Stimulated activated CD4-positive, alpha-beta T cell treated with anti-CD3 and anti-CD28 coated beads, Interleukin-1b, Interleukin-23, amount 100 ng/mL, for 1 hour (primary cell): Measurements from ENCODE around the gene GRAMD2A.
"Not testable (repeated sequence)": the region's sequence is repeated elsewhere in the genome, so short reads cannot be mapped to it uniquely, and the experiment has no call there.

ENCODE experiments used
- DNase-seq, 2 donors: peaks; one replicate each; pipeline ENCODE4 v3.0.0-alpha.2; 2020; ENCODE audit warnings: low read depth in 2 of 2

The GRAMD2A gene

GRCh38 chr15:72184165-72184811, 13.3 kb downstream of the GRAMD2A start:
- DNase-seq, result no peak

GRCh38 chr15:72183781-72184164, 13.8 kb downstream of the GRAMD2A start:
- no peak for DNase-seq

- DNase-seq, result no peak
These were observed 14.9 kb downstream of the GRAMD2A start for GRCh38 chr15:72182673-72183072.

DNA sequence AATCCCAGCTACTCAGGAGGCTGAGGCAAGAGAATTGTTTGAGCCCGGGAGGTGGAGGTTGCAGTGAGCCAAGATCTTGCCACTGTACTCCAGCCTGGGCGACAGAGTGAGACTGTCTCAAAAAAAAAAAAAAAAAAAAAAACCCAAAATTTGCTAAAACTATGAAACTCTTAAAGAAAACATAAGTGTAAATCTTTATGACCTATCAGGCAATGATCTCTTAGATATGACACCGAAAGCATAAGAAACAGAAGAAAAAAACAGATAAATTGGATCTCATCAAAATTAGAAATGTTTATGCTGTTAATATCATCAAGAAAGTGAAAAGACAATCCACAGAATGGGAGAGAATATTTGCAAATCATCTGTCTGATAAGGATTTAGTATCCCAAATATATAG, 15.3 kb downstream of the GRAMD2A start:
- no peak for DNase-seq

DNA sequence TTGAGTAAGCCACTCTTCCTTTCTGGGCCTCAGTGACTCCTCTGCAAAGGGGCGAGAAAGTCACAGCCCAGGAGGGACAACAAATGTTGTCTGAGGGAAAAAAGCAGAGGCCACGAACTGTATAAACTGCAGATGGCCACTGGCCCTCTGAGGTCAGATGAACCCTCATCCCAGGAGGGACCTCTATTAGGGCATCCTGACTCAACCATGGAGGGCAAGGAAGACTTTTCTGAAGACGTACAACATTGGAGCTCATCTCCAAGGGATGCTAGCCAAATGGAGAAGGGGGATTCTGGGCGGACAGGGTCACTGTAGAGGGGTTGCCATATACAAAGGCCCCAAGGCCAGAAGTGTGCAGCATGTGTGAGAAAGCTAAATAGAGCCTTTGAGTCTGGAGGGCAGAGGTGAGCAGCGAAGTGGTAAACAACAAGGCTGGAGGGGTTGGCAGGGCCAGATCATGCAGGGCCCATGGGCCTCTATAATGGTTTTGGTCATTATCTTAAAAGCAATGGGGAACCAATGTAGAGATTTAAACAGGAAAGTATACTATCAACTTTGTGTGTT, 16.7 kb downstream of the GRAMD2A start:
- no peak for DNase-seq

- no peak for DNase-seq
These were observed 17.5 kb downstream of the GRAMD2A start for GRCh38 chr15:72179950-72180581.

DNA sequence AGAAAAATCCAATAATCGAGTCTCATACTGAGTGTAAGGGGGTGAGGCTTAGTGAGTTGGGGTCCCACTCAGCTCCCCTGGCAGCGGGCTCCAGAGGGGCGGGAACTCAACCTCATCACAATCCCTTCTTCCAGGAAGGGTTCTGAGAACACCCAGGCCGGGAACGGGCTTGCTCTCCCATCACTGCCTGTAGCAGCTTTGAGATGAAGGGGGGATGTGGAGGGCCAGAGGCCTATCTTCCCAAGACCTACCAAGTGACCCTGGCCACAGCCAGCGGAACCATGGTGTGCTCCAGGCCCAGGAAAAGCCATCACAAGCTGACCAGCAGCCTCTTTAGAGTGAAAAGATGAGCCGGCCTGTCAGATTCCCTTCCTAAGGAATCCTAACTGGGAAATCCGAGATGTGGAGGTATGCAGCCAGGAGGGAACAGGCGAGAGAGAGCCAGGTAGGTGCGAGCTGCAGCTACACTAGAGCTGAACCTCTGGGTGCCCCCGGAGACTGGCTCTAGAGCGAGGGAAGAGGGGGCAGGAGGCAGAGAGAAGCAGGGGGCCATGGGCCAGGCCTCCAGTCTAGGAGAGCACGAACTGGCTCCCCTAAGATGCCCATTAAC, 18.5 kb downstream of the GRAMD2A start:
- DNase-seq, result no peak

GRCh38 chr15:72176743-72177142, 20.8 kb downstream of the GRAMD2A start:
- no peak for DNase-seq

DNA sequence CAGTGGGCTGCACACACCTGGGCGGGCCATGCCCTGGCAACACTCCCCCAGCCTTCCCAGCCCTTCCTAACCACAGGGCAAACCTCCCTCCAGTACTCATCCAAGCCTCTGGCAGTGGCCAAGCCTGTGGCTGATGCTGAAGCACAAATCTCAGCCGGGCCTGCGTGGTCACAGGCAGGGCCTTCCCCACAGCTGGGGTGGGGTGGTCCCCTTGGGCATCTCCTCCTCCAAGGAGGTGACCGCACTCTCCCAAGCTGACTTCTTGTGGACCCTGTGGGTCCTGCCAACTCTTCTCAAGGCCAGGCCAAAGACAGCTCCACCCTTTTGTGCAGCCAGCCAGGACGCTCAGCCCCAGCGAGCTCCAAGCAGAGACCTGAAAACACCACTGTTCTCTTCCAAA, 21.4 kb downstream of the GRAMD2A start:
- DNase-seq, result no peak

DNA sequence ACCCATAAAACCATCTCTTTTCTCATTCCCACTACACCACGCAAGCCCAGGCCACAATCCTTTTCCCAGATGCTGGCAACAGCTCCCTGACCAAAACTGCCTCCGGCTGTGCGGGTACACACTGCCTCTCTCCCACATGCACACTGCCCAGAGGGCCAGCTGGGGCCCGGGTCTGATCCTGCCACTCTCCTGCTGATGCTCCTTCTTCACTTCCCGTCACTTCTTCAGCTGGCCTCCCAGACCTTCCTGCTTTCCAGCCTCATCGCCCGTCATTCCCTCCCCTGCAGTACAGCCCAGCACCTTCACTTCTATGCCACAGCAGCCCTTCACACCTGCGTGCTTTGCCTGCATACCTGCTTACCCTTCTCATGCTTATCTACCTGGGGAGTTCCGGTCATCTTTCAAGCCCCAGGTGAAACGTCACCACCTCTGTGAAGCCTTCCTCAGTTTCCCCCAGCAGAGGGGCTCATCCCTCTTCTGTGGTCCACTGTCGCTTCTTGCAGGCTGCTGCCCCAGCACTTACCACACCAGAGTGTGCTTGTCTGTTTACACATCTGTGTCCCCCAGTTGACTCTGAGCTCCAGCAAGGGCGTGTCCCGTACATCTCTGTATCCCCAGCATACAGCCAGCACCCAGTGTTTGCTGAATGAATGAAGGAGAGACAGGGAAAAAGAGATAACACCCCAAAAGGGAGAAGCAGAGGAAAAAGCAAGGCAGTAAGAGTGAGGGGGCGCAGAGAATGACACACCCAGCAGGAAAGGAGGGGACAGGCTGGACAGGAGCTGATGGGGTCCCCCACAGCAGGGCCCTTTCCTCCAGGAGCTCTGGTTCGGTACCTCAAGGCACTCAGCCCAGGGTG, 22.2 kb downstream of the GRAMD2A start:
- no peak for DNase-seq

DNA sequence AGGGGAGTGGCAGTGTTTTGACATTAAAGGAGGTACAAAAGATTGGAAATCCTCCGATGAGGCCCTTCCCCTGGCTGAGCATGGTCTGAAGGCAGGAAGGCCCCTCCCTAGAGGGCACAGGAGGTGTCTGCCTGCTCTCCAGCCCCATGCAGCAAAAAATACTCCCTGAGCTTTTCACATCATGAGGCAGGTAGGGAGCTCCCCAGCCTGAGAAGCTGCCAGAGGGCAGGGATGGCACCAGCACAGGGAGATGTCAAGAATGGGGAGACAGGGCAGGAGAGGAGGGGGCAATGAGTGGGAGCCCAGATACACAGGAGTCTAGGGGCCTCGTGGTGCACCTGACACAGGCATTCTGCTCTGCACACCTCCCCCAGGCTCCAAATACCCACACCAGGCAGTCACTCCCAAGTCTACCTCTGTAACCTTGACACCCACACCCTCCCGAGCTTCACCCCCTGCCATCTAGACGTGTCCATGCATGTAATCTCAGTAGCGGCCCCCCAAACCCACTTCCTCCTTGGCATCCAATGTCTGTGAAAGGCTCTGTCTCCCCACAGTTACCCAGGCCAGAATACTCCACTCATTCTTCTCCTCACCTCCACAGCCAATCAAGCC, 22.9 kb downstream of the GRAMD2A start:
- no peak for DNase-seq

DNA sequence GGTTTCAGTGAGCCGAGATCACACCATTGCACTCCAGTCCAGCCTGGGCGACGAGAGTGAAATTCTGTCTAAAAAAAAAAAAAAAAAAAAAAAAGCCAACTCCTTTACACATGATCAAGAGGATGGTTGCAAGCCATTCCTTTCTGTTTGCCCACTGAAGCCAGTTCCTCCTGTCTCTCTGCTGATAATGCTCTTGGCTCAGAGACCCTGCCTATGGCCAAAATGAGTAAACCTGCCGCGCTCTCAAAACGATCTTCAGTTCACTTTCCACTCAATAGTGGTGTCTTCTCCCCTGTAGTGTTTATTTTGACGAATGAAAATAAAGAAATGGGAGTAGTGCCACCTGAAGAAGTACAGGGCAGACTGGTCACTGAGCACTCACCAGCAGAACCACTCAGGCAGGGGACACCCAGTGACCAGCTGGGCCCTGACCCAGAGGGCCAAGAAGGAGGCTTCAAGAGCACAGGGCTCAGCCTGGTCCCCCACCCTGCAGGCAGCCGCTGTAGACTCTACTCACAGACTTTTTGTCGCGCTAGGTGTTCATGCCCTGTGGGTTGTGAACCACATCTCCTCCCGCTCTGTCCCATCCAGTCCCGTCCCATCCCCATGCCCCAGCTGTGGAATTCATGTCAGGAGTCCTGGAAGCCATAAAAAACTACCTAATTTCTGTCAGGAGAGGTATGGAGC, 23.6 kb downstream of the GRAMD2A start:
- DNase-seq, result no peak

DNA sequence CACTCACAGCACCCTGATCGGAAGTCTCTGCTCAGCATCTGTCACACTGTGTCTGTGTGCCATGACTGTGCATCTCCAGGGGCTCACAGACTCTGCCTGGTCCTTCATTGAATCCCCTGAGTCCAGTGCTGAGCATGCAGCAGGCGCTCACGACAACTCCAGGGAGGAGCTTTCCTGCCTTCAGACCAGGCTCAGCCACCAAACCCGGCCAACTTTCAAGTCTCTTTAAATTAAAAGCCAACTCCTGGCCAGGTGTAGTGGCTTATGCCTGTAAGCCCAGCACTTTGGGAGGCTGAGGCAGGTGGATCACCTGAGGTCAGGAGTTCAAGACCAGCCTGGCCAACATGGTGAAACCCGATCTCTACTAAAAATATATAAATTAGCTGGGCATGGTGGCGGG, 24.2 kb downstream of the GRAMD2A start:
- no peak for DNase-seq

DNA sequence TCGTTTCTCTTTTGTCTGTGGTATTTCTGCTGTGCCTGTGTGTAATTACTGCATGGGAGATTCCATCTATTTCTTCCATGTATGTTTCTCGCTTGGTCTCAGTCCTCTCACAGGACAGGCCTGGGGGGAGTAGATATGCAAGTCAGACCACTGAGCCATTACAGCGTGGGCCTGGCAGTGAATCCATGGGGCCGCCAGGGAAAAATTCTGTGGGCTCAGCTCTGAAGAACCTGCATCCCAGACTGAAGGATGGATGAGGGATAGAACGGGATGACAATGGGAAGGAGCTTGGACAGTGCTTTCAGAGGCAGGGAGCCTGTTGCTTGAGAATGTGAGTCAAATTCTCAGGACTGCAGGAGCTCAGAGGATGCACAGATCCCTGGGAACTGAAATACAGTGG, 24.8 kb downstream of the GRAMD2A start:
- DNase-seq, result no peak

GRCh38 chr15:72171978-72172377, 25.6 kb downstream of the GRAMD2A start:
- not testable (repeated sequence) for DNase-seq

DNA sequence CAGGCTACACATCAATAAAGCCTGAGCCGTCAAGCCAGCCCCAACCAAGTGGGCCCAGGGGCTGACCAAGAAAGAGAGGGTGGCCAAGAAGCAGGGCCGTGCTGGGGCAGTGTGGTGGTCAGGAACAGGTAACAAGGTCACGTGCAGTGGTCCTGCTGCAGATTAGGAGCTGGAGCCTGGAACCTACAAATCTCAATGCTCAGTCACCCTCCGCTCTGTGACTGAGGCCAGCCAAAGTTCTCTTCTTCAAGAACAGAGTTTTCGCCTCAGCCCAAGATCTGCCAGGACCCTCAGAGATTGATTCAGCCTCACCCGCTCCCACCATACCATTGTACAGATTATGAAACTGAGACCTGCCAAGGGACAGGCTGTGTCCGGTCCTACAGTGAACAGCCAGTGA, 26.9 kb downstream of the GRAMD2A start:
- DNase-seq, result no peak

GRCh38 chr15:72169921-72170611, 27.5 kb downstream of the GRAMD2A start:
- no peak for DNase-seq

GRCh38 chr15:72169236-72169920, 28.2 kb downstream of the GRAMD2A start:
- no peak for DNase-seq

GRCh38 chr15:72168808-72169190, 28.8 kb downstream of the GRAMD2A start:
- DNase-seq, result no peak
